ENCODE data around the gene WRNIP1.
"Not testable (repeated sequence)": the region's sequence is repeated elsewhere in the genome, so short reads cannot be mapped to it uniquely, and the experiment has no call there.

Gene WRNIP1

GRCh38 chr6:2790588-2791449 is 25.6 kb downstream of the WRNIP1 start:
- DNase-seq = peak; percentile 33

DNA sequence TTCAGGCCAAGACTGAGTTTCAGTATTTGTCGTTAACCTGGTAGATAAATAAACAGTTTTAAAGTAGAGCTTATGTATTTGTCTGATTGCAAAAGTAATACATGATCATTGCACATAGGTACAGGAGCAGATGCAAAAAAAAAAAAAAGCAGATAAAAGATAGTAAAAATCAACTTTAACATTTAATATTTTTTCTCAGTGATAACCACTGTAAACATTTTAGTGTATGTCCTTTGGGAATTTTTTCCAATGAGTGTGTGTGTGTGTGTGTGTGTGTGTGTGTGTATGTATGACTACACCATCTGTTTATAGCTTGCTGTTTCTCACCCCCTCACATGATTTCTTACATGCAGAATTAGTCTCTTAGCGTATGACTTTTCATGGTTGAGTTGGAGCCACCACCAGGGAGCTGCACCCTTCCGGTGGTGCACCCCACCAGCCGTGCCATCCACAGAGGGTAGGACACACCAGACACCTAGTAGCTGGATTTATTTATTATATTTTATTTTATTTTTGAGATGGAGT is 26.3 kb downstream of the WRNIP1 start:
- no peak for DNase-seq

GRCh38 chr6:2792330-2793110 is 27.3 kb downstream of the WRNIP1 start:
- no peak for DNase-seq

GRCh38 chr6:2793534-2794151 is 28.4 kb downstream of the WRNIP1 start:
- no peak for DNase-seq

DNA sequence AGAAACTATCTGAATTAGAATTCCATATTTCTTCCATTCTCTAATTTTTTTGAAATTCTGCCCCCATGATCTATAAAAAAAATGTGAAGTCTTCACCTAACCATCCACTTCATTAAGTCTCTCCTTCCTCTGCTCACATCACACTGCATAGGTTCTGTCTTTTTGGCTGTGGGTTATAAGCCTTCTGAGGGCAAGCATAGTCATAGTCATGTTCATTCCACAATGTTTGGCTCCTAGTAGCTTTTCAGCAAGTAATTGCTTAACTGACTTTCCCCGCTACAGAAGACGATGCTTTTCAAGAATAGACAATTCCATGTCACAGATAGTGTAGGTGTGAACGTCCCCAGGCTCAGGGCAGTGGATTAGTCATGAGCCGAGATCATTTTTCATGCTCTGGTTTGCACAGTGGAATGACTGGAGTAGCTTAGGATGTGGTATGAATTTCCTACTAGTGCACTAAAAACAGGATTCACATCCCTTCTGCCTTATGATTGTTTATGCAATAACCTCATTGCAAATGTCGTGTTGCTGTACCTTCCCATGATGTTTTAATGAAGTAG is 29.1 kb downstream of the WRNIP1 start:
- DNase-seq = no peak

- no peak for DNase-seq
Observed at GRCh38 chr6:2795162-2795561, 30.0 kb downstream of the WRNIP1 start.

GRCh38 chr6:2795956-2796355 is 30.8 kb downstream of the WRNIP1 start:
- no peak for DNase-seq

DNA sequence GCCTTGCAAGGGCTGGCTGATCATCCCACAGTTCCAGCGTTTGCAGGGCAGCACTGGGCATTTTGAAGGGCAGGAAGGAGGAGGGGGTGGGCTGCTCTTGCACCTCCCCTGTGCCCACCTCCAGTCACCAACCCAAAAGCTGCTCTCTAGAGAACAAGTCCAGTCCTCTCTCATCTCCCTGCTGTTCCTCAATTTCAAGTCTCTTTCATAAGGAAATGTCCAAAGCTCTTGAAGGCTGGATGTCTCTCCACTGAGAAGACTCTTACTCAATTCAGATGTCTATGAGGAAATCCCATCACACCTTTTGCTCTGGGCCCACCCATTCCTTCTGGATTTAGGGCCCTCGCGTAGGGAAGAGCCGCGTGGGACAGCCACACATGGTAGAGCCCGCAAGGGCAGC is 31.7 kb downstream of the WRNIP1 start:
- no peak for DNase-seq

GRCh38 chr6:2797564-2798031 is 32.4 kb downstream of the WRNIP1 start:
- no peak for DNase-seq

DNA sequence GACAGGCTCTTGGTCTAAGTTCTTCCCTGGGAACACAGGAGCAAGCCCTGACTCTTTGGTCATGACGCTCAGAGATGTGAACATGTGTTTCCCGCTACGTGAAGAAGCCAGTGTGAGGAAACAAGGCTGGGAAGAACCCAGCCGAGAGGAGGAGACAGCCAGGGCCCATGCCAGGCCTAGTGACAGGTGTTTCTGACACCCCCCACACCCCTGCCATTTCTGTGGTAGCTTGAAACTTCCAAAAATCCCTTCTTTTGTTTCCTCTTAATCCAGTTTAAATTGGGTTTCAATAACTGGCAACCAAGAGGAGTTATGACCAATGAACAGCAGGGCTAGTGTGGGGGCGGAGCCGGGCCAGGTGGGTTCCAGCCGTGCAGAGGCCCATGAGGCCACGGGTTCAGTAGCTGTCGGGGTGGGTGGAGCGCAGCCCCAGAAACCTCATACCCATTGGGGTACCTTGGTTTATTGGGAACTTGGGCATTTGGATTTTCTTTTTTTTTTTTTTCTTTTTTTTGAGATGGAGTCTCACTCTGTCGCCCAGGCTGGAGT is 33.5 kb downstream of the WRNIP1 start:
- DNase-seq = no peak

DNA sequence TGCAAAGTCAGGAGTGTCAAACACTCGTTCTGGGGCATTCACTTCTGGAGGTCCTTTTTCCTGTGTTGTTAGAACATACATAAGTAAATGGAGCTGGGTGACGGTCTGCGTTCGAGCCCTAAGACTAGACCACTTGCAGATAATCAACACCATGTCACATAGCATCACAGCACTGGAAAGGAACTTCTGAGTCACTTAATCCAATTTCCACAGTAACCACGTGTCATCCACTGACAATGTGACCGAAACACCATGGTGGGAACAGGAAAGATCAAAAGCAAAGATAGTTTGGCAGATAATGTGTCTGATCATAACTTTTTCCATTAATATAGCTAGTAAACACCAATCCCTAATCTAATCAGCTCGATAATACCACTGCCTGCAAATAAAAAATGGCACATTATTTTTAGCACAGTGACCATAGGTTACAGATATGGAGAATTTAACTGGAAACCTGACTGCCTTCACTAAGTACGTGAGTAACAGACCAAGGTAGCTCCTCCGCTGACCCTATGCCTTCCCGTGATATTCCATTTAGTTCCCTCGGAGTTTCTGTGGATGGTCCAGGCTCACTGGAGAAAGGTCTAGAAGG is 34.8 kb downstream of the WRNIP1 start:
- no peak for DNase-seq

DNA sequence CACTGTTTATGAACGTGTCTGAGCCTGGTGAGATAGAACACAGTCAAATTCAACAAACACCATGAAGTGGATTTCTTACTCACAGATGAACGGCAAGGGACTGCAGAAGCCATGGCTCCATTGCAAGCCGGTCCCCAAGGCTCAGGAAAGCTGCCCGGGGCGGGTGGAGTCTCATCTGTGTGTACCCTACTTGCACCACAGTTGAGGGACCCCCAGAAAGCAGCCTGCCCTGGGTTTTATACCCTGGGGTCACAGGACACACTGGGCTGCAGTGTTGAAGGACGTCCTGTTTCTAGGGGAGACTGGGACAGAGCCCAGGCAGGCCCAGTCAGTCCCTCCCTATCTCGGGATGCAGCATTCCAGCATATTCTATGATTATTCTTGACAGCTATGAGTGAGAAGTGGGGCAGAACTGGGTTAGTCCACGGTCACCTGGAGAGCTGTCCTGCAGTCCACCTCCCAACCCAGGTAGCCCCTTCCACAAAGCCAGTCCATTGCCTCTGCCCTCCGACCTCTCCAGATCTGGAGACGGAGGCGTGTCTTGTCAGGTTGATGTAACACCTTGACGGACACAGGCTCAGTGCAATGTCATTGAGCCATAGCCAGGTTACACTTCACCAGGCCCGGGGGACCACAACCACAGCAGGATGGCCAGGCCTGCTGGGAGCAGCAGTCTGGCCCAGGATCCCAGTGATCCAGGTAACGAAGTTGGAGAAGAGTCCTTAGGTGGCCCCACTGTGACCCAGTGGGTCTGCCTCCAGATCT is 35.5 kb downstream of the WRNIP1 start:
- no peak for DNase-seq

DNA sequence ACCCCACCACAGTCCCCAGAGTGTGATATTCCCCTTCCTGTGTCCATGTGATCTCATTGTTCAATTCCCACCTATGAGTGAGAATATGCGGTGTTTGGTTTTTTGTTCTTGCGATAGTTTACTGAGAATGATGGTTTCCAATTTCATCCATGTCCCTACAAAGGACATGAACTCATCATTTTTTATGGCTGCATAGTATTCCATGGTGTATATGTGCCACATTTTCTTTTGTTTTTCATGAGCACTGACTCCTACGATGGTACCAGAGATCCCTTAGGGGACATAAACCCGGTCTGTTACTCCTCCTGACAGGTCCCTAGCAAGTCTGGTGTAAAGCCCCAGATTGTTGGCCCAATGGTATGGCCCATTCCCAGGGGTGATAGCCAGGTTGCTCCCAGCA is 36.5 kb downstream of the WRNIP1 start:
- DNase-seq = not testable (repeated sequence)

- DNase-seq = no peak
Observed at GRCh38 chr6:2802521-2803060, 37.4 kb downstream of the WRNIP1 start.

- DNase-seq = no peak
Observed at GRCh38 chr6:2803731-2804429, 38.7 kb downstream of the WRNIP1 start.

DNA sequence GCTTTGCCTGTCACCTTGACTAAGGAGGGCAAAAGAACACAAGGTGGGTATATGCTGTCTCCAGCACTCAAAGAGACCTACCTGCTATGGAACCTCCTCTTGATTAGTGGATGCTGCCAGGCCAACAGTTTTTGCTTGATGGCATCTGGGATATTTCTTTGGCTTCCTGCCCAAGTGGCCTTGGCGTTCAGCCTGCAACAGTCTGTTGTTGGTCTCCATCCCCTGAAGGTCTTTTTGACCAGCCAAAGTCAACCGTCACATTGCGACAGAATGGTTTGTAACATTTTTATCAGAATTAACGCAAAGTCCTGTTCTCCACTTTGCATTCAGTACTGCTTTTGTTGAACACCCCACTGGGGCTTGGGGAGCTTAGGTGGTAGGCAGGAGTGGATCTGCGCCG is 39.3 kb downstream of the WRNIP1 start:
- DNase-seq = no peak

- no peak for DNase-seq
Observed at GRCh38 chr6:2805031-2805430, 39.8 kb downstream of the WRNIP1 start.

DNA sequence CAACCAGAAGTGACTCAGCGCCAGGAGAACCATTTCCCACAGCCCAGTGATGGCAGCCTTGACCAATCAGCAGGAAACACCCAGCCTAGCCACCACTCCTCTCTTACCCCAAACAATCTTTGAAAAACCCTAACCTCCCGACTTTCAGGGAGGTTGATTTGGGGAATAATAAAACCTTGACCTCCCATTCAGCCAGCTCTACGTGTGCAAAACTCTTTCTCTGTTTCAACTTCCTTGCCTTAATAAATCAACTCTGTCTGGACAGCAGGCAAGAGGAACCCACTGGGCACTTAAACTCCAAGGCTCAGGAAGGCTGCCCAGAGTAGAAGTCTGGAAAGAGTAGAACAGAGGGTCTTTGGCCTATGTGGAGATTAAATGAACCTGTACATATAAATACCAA is 41.5 kb downstream of the WRNIP1 start:
- no peak for DNase-seq

GRCh38 chr6:2807342-2808090 is 42.3 kb downstream of the WRNIP1 start:
- DNase-seq = no peak

DNA sequence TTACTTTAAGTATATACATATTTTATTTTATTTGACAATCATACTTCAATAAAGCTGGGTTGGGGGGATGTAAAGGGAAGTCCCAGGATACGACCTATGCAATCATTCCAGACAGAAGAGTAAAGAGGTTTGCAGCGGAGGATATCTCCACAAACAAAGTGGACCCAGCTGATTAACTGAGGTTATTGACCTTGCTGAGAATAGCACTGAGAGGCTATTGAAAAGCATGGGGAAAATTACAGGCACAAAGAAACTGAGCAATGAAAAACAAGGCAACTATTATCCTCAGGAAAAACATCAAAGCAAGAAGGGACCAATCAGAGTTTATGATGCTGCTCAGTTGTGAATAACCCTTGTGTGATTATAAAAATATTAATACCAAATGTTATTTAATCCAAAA is 43.8 kb downstream of the WRNIP1 start:
- DNase-seq = no peak
